B cell (primary cell): Measurements from ENCODE around the gene TMEM41B. TPM values are rescaled to one million over a fixed set of nuclear protein-coding genes. Genes with fewer than 3 reads are reported as not detected.

ENCODE experiments used
- ATAC-seq: fragments of 200-7000 bp; cut with Tn5 transposase; one replicate; pipeline ENCODE4 v1.10.0; 2021; ENCODE audit warnings: low read depth, mild to moderate bottlenecking, moderate number of reproducible peaks, moderate library complexity
- CTCF ChIA-PET: fragments of 350-600 bp; sonication (Branson Sonifier 250); formaldehyde crosslinking; loops from one replicate; lab custom pipeline; 2021; ENCODE audit warnings: antibody characterized with exemption, inconsistent platforms; lab: Charles Lee
- POLR2A ChIA-PET: fragments of 350-600 bp; sonication (Branson Sonifier 250); formaldehyde crosslinking; loops from one replicate; lab custom pipeline; 2021; ENCODE audit warnings: antibody characterized with exemption; lab: Charles Lee
- DNase-seq: peaks from one replicate; pipeline ENCODE4 v3.0.0; 2013
- H2AFZ ChIP-seq: 2 replicates; pipeline ENCODE4 v1.6.1; 2012; ENCODE audit warnings: mild to moderate bottlenecking, low read depth, low read length; ENCODE audit not compliant: insufficient read depth, poor library complexity, severe bottlenecking
- H3K27ac ChIP-seq, 2 donors: 1 replicate in 1 of 2; 2 replicates in 1 of 2; pipeline ENCODE4 v1.5.1; 2012 to 2013; ENCODE audit warnings: low read length in 2 of 2, mild to moderate bottlenecking in 2 of 2, moderate library complexity in 1 of 2
- H3K27me3 ChIP-seq, 4 experiments: fragments of 200-600 bp in 1 of 4; sonication (generic) in 1 of 4; replicated peaks in 1 of 4; 1 replicate in 2 of 4; 2 replicates in 2 of 4; pipeline versions ENCODE4 v1.6.1 to v1.7.0; 2013 to 2016; ENCODE audit warnings: low read length in 3 of 4, mild to moderate bottlenecking in 2 of 4, mixed read lengths in 1 of 4, moderate library complexity in 1 of 4; ENCODE audit not compliant: insufficient read depth in 4 of 4, control insufficient read depth in 3 of 4; ENCODE audit errors: control extremely low read depth in 1 of 4
- H3K36me3 ChIP-seq, 2 experiments: replicated peaks in 1 of 2; 1 replicate in 1 of 2; 2 replicates in 1 of 2; pipeline versions ENCODE4 v1.6.1 to v1.7.1; 2013; ENCODE audit warnings: low read length in 1 of 2; ENCODE audit not compliant: insufficient read depth in 2 of 2, control insufficient read depth in 1 of 2; ENCODE audit errors: control extremely low read depth in 1 of 2, extremely low read depth in 1 of 2
- H3K4me1 ChIP-seq, 2 donors: fragments of 200-600 bp in 1 of 2; sonication (generic) in 1 of 2; 1 replicate in 1 of 2; 2 replicates in 1 of 2; pipeline versions ENCODE4 v1.5.1 to v1.6.1; 2013 to 2017; ENCODE audit warnings: low read length in 2 of 2; ENCODE audit not compliant: control insufficient read depth in 2 of 2, insufficient read depth in 2 of 2
- H3K4me2 ChIP-seq: replicated peaks from 2 replicates; pipeline ENCODE3; 2012; ENCODE audit warnings: mild to moderate bottlenecking, low read depth, low read length; ENCODE audit not compliant: poor library complexity, severe bottlenecking
- H3K4me3 ChIP-seq, 5 experiments: fragments of 200-600 bp in 1 of 5; sonication (generic) in 1 of 5; 1 replicate in 3 of 5; 2 replicates in 2 of 5; pipeline versions ENCODE4 v1.5.1 to v1.7.0; 2011 to 2016; ENCODE audit warnings: low read length in 4 of 5, mild to moderate bottlenecking in 4 of 5, low read depth in 2 of 5, control low read depth in 1 of 5, moderate library complexity in 1 of 5; ENCODE audit not compliant: insufficient read depth in 1 of 5; ENCODE audit errors: control extremely low read depth in 1 of 5, extremely low read depth in 1 of 5
- H3K79me2 ChIP-seq: fragments of 200-600 bp; sonication (generic); one replicate; pipeline ENCODE4 v1.6.0; 2016; ENCODE audit warnings: low read length; ENCODE audit not compliant: control insufficient read depth, insufficient read depth
- H3K9ac ChIP-seq: fragments of 200-600 bp; sonication (generic); 2 replicates; pipeline ENCODE4 v1.6.1; 2017; ENCODE audit warnings: mild to moderate bottlenecking, low read length, moderate library complexity
- H3K9me3 ChIP-seq, 3 donors: one replicate each; pipeline versions ENCODE4 v1.6.1 to v1.7.1; 2013; ENCODE audit warnings: low read length in 2 of 3; ENCODE audit not compliant: control insufficient read depth in 2 of 3, insufficient read depth in 1 of 3; ENCODE audit errors: control extremely low read depth in 1 of 3
- H4K20me1 ChIP-seq: 2 replicates; pipeline ENCODE4 v1.6.0; 2012; ENCODE audit warnings: mild to moderate bottlenecking, low read length; ENCODE audit not compliant: insufficient read depth, control insufficient read depth, poor library complexity, severe bottlenecking
- H3K27ac Mint-ChIP-seq: one replicate; pipeline ENCODE4 v1.8.0; 2021; ENCODE audit warnings: mixed read lengths
- H3K27me3 Mint-ChIP-seq: one replicate; pipeline ENCODE4 v1.8.0; 2021; ENCODE audit warnings: mixed read lengths
- H3K4me1 Mint-ChIP-seq: one replicate; pipeline ENCODE4 v1.8.0; 2021; ENCODE audit warnings: mixed read lengths
- H3K4me3 Mint-ChIP-seq: one replicate; pipeline ENCODE4 v1.8.0; 2021; ENCODE audit warnings: mixed read lengths
- H3K9me3 Mint-ChIP-seq: one replicate; pipeline ENCODE4 v1.8.0; 2022; ENCODE audit warnings: mixed read lengths; ENCODE audit not compliant: insufficient read depth
- EZH2 ChIP-seq: IDR thresholded peaks from 2 replicates; pipeline ENCODE4 v1.6.1; 2012; ENCODE audit warnings: borderline replicate concordance, low read depth, mild to moderate bottlenecking, moderate library complexity, low read length; ENCODE audit not compliant: insufficient read depth, poor library complexity, severe bottlenecking
- WGBS: methylation state at CpG from one replicate; pipeline ENCODE4 v1.1.5; 2013; ENCODE audit warnings: missing lambda C conversion rate; ENCODE audit not compliant: insufficient coverage; 5-methylcytosine and 5-hydroxymethylcytosine counted together
- intact Hi-C: fragments of 100-400 bp; cut with micrococcal nuclease; formaldehyde crosslinking; loops from one replicate; pipeline ENCODE4 v1.10.0; 2022
- polyA plus RNA-seq: library from polyadenylated mRNA; depleted of rRNA; stranded (reverse); fragments of >200 nt; gene quantifications from 2 replicates; pipeline ENCODE4 v1.2.3, GENCODE V29; 2012
- total RNA-seq, 2 donors: library from RNA; stranded (reverse); fragments of 120-200 nt in 1 of 2; gene quantifications; 1 replicate in 1 of 2; 2 replicates in 1 of 2; pipeline versions ENCODE4 v1.2.3 to v1.2.4, GENCODE V29; 2013 to 2022
- TF ChIP-seq, protein P1 (sequence below): fragments of 200-600 bp; IDR thresholded peaks from one replicate; pipeline ENCODE4 v1.8.0; 2022; ENCODE audit warnings: antibody characterized with exemption, mild to moderate bottlenecking

Gene TMEM41B
- total and polyA plus RNA-seq, 2 donors (not counting 1 experiment from before 2014, with no cell fraction given), result 16.1 to 43.9 TPM

DNA sequence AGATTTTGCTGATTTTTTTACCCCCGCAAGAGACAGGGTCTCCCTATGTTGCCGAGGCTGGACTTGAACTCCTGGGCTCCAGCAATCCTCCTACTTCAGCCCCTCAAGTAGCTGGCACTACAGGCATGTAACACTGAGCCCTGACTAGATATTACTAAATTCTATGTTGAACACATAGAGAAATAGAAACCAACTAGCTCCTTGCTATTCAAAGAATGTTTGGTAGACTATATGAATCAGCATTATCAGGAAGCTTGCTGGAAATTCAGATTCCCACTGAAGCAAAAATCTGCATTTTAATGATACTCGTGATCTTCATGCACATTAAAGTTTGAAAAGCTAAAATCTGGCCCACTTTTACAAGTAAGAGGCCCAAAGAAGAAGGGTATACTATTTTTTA, 11.9 kb downstream of the TMEM41B start:
- Histone ChIP-seq H2AFZ (no peak overlapping the region), H3K9me3 (no peaks in the 10 kb centered on the region), H3K79me2 (peaks cover 36% of the 10 kb centered on the region), H3K27me3 (no peaks in the 10 kb centered on the region), H3K36me3 (peaks cover 0 to 7% of the 10 kb centered on the region in 2 experiments), H4K20me1 (peaks cover 12% of the 10 kb centered on the region), H3K9ac (no peak overlapping the region), H3K4me2 (no peak overlapping the region), H3K27ac (no peak overlapping the region), H3K4me1 (no peaks in the 10 kb centered on the region), H3K4me3 (no peak overlapping the region)
- Mint-ChIP-seq H3K4me3 (no peak overlapping the region), H3K27me3 (no peaks in the 10 kb centered on the region), H3K4me1 (peaks cover 11% of the 10 kb centered on the region), H3K27ac (no peak overlapping the region), H3K9me3 (no peaks in the 10 kb centered on the region)
- no CpG with 5 or more reads among the region's 3 CpGs for WGBS
- DNase-seq (no peak), ATAC-seq (no peak)
- ChIA-PET CTCF (interaction anchor here (1.3 kb wide), 1 partner anchor 11 kb away, joined by 3 read pairs; no protein-coding TSS in a partner anchor), POLR2A (no interaction called here)
- intact Hi-C loops, result no loop called here
- TF ChIP-seq, protein P1, sequence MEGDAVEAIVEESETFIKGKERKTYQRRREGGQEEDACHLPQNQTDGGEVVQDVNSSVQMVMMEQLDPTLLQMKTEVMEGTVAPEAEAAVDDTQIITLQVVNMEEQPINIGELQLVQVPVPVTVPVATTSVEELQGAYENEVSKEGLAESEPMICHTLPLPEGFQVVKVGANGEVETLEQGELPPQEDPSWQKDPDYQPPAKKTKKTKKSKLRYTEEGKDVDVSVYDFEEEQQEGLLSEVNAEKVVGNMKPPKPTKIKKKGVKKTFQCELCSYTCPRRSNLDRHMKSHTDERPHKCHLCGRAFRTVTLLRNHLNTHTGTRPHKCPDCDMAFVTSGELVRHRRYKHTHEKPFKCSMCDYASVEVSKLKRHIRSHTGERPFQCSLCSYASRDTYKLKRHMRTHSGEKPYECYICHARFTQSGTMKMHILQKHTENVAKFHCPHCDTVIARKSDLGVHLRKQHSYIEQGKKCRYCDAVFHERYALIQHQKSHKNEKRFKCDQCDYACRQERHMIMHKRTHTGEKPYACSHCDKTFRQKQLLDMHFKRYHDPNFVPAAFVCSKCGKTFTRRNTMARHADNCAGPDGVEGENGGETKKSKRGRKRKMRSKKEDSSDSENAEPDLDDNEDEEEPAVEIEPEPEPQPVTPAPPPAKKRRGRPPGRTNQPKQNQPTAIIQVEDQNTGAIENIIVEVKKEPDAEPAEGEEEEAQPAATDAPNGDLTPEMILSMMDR, result no peak
- TF ChIP-seq EZH2, result no peak

DNA sequence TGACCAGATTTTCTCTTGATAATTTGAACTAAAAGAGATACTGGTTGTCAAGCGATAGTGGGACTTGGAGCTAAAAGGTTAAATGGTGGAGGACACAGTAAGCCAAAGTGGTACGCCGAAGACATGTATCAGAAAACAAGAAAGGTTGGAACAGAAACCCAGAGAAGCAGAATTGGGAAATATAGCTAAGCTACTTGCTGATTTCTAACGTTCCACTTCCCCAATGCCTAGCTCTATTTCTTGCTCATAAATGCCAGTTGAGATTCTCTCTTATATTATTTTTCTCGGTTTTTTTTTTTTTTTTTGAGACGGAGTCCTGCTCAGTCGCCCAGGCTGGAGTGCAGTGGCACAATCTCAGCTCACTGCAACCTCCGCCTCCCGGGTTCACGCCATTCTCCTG, 12.7 kb downstream of the TMEM41B start:
- CTCF ChIA-PET, result interaction anchor here (0.7 to 1.3 kb wide), 2 partner anchors 9 to 12 kb away, joined by 3 read pairs; no protein-coding TSS in a partner anchor
- Histone ChIP-seq H2AFZ (no peak overlapping the region), H3K4me2 (no peak overlapping the region), H3K36me3 (peaks cover 0 to 7% of the 10 kb centered on the region in 2 experiments), H3K9ac (no peak overlapping the region), H3K27ac (no peak overlapping the region), H3K4me1 (no peaks in the 10 kb centered on the region), H3K9me3 (no peaks in the 10 kb centered on the region), H3K27me3 (no peaks in the 10 kb centered on the region), H4K20me1 (peaks cover 12% of the 10 kb centered on the region), H3K4me3 (no peak overlapping the region), H3K79me2 (peaks cover 29% of the 10 kb centered on the region)
- Mint-ChIP-seq H3K4me1 (peaks cover 7% of the 10 kb centered on the region), H3K27me3 (no peaks in the 10 kb centered on the region), H3K4me3 (no peak overlapping the region), H3K9me3 (no peaks in the 10 kb centered on the region), H3K27ac (no peak overlapping the region)
- TF ChIP-seq, protein P1, result no peak
- no peak for TF ChIP-seq EZH2
- POLR2A ChIA-PET, result interaction anchor here (0.6 kb wide), 1 partner anchor 1405 kb away, joined by 6 read pairs; no protein-coding TSS in a partner anchor
- no peak for DNase-seq
- no peak for ATAC-seq
- intact Hi-C loops, result no loop called here
- WGBS, result 86% methylated on average over 9 of the region's 10 CpGs
